Sigmoid colon (tissue), 4 donors: ENCODE results near the gene FAM13A.

Experiments
- EP300 ChIP-seq, 4 donors: sonication (generic); formaldehyde crosslinking; IDR thresholded peaks; one replicate each; pipeline ENCODE4 v1.6.1; 2017; ENCODE audit warnings: antibody characterized with exemption in 4 of 4
- POLR2A ChIP-seq, 2 donors: fragments of 450-650 bp; IDR thresholded peaks; one replicate each; pipeline ENCODE4 v1.6.1; 2016; ENCODE audit warnings: antibody characterized with exemption in 2 of 2, mild to moderate bottlenecking in 2 of 2, moderate library complexity in 2 of 2
- POLR2AphosphoS5 ChIP-seq, 4 donors: sonication (generic); formaldehyde crosslinking; IDR thresholded peaks; one replicate each; pipeline ENCODE4 v1.6.1; 2017; ENCODE audit warnings: antibody characterized with exemption in 4 of 4
- TF ChIP-seq, protein P1 (sequence below), 4 experiments: fragments of 450-650 bp in 3 of 4; fragments of 200-600 bp in 1 of 4; IDR thresholded peaks; one replicate each; pipeline ENCODE4 v1.5.1; 2016 to 2019; ENCODE audit warnings: antibody characterized with exemption in 4 of 4, mild to moderate bottlenecking in 3 of 4, moderate library complexity in 2 of 4

GRCh38 chr4:88893961-88894360 lies 163.0 kb downstream of the FAM13A start:
- TF ChIP-seq, protein P1, sequence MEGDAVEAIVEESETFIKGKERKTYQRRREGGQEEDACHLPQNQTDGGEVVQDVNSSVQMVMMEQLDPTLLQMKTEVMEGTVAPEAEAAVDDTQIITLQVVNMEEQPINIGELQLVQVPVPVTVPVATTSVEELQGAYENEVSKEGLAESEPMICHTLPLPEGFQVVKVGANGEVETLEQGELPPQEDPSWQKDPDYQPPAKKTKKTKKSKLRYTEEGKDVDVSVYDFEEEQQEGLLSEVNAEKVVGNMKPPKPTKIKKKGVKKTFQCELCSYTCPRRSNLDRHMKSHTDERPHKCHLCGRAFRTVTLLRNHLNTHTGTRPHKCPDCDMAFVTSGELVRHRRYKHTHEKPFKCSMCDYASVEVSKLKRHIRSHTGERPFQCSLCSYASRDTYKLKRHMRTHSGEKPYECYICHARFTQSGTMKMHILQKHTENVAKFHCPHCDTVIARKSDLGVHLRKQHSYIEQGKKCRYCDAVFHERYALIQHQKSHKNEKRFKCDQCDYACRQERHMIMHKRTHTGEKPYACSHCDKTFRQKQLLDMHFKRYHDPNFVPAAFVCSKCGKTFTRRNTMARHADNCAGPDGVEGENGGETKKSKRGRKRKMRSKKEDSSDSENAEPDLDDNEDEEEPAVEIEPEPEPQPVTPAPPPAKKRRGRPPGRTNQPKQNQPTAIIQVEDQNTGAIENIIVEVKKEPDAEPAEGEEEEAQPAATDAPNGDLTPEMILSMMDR (IDR thresholded peaks at IDR 0.05), result no peak
- TF ChIP-seq POLR2A (IDR thresholded peaks at IDR 0.05) (no peak), POLR2AphosphoS5 (IDR thresholded peaks at IDR 0.05) (no peak), EP300 (IDR thresholded peaks at IDR 0.05) (no peak)
